GM18858 (cell line): ENCODE data around the gene KLHL21.
"Not testable (repeated sequence)": the region's sequence is repeated elsewhere in the genome, so short reads cannot be mapped to it uniquely, and the experiment has no call there.

Source experiments
- ATAC-seq: cut with Tn5 transposase; IDR thresholded peaks from one replicate; pipeline ENCODE4 v1.9.1; 2021; ENCODE audit not compliant: unreplicated experiment

KLHL21 gene, protein sequence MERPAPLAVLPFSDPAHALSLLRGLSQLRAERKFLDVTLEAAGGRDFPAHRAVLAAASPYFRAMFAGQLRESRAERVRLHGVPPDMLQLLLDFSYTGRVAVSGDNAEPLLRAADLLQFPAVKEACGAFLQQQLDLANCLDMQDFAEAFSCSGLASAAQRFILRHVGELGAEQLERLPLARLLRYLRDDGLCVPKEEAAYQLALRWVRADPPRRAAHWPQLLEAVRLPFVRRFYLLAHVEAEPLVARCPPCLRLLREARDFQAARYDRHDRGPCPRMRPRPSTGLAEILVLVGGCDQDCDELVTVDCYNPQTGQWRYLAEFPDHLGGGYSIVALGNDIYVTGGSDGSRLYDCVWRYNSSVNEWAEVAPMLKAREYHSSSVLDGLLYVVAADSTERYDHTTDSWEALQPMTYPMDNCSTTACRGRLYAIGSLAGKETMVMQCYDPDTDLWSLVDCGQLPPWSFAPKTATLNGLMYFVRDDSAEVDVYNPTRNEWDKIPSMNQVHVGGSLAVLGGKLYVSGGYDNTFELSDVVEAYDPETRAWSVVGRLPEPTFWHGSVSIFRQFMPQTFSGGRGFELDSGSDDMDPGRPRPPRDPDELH

DNA sequence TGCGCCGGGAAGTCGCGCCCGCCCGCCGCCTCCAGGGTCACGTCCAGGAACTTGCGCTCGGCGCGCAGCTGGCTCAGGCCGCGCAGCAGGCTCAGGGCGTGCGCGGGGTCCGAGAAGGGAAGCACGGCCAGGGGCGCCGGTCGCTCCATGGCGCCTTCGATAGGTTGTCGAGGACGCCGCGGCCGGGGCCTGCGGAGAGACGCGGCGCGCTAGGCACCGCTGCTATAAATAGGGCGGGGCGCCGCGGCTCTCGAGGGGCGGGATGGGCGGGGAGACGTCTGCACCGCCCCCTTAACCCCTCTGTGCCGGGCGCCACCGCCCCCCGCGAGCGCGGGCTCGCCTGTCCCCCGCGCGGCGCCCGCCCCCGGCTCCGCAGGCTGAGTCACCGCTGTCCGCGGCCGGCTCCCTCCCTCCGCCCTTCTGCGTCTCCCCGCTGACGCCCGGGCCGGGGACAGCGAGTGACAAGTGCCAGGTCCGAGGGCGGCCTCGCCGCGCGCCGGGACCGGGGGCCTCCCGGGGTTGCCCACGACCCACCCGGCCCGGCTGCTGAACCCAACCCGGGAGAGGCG is at the start of gene KLHL21:
TSS of gene KLHL21 (minus strand) at position 201 of the 569 bp plus-strand sequence. CDS start at position 149, 52 bp downstream.
- peak; percentile 27 for ATAC-seq

DNA sequence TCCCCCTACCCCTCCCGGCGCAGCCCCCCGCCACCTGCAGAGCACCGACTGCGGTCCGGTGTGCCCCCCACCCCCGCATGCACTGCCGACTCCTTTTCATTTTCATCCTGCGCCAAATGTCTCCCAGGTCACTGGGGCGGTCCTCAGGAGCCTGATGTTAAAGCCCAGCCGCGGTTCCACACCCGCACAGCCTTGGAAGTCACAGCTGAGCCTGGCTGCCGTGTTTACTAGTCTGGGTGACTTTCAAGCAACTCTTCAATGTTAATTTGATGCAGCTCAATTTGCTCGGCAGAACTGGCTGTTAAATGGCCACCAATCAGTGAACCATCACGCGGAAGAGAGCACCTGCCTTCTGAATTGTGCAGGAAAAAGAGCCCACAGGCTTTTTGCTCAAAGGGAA is 49.2 kb upstream of the KLHL21 start:
- ATAC-seq = no peak

DNA sequence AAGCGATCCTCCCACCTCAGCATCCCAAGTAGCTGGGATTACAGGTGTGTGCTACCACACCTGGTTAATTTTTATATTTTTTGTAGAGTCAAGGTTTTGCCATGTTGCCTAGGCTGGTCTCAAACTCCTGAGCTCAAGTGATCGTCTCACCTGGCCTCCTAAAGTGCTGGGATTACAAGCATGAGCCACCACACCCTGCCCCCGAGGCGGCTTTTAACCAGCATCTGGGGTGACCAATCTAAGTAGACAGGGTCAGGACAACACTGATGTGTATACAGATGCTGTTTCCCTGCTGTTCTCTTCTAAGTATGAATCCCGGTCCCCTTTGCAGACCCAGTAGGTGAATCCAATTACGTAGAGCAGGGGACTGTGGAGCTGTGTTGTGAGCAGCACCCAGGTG is 45.9 kb upstream of the KLHL21 start:
- no peak for ATAC-seq

DNA sequence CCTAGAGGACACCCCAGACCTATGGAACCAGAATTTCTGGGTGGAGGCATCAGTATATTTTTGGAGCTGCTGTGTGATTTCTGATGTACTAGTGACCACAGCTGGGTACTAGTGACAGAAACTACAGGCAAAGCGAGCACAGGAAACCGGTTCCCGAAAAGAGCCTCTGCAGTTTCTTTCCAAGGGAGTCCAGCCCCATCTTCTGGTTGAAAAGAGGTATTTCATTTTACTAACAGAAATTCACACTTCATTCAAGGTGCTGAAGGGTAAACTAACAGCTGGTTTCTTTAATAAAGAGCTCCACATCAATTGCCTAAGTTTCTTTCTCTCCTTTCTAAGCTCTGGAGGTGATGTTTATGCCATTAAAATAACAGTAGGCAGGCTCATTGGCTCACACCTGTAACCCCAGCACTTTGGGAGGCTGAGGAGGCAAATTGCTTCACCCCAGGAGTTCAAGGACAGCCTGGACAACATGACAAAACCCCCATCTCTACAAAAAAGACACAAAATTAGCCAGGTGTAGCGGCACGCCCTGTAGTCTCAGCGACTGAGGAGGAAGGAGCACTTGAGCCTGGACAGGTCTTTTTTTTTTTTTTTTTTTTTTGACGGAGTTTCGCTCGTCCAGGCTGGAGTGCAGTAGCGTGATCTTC is 44.0 kb upstream of the KLHL21 start:
- no peak for ATAC-seq

DNA sequence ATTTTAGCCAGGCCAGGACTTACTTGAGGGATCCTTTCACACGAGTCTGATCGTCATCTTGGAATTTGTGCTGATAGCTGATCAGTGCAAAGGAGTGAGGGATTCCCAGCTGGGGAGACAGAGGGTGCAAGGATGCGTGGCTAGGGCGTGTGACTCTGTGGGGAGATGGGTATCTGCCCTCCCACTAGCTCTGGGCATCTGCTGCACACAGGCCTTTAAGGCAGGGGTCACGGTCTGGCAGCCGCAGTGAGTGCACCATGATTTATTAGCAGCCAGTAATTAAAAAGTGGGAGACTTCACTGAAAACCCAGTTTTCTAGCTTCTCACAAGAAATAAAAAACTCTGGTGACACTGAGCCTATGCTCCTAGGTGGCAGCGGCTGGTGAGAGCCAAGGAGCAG is 42.3 kb upstream of the KLHL21 start:
- ATAC-seq = no peak

DNA sequence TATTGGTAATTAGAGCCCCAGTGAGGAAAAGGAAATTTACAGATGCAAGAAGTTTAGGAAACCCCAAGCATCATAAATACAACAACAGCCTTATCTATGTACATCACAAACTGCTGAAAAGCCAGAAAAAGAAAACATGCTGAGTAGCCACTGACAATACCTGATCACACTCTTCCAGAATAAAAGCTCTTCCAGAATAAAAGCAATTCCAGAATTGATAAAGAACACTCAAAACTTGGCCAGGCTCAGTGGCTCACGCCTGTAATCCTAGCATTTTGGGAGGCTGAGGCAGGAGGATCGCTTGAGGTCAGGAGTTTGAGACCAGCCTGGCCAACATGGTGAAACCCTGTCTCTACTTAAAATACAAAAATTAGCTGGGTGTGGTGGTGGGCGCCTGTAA is 38.2 kb upstream of the KLHL21 start:
- not testable (repeated sequence) for ATAC-seq

DNA sequence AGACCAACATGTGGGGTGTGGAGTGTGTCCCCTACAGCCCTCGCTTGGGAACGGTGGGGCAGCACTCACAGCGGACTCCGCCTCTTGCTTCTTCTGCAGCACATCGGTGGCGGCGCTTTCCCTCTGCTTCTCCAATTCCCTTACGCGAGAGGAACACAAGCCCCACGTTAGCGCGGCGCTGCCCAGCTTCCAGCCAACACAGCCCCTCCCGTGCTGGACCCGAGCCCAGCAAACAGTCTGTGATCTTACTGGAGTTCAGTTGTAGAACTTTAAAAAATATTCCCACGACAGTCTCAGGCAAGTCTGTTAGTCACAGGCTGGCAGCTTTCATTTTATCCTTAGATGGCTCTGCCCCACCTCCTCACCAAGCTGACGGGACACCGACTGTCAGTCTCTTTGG is 35.6 kb upstream of the KLHL21 start:
- ATAC-seq = no peak

DNA sequence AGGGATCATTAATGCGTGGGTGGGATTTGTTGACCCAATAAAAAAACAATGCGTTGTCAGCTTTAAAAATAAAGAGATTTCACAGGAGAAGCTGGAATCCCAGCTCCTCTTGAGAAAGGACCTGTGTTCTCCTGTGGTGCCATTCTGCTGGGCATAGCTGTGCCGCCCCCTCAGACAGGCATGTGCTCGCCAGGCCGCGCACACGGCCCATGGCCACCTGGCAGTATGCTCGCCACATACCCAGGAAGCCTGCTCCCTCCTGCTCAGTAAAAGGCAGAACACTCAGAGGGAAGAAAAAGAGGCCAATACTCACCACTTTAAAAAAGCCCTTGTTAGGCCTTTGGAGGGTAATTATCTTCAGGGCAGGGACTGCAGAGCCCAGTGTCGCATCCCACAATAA is 35.1 kb upstream of the KLHL21 start:
- no peak for ATAC-seq

DNA sequence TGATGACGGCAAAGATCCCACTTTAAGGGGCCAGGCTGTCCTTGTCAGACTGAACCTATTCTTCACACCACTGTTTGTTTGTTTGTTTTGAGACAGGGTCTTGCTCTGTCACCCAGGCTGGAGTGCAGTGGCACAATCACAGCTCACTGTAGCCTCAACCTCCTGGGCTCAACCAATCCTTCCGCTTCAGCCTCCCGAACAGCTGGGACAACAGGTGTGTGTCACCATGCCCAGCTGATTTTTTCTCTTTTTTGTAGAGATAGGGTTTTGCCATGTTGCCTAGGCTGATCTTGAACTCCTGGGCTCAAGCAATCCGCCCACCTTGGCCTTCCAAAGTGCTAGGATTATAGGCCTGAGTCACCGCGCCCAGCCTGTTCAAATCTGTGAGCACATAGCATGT is 34.1 kb upstream of the KLHL21 start:
- not testable (repeated sequence) for ATAC-seq

DNA sequence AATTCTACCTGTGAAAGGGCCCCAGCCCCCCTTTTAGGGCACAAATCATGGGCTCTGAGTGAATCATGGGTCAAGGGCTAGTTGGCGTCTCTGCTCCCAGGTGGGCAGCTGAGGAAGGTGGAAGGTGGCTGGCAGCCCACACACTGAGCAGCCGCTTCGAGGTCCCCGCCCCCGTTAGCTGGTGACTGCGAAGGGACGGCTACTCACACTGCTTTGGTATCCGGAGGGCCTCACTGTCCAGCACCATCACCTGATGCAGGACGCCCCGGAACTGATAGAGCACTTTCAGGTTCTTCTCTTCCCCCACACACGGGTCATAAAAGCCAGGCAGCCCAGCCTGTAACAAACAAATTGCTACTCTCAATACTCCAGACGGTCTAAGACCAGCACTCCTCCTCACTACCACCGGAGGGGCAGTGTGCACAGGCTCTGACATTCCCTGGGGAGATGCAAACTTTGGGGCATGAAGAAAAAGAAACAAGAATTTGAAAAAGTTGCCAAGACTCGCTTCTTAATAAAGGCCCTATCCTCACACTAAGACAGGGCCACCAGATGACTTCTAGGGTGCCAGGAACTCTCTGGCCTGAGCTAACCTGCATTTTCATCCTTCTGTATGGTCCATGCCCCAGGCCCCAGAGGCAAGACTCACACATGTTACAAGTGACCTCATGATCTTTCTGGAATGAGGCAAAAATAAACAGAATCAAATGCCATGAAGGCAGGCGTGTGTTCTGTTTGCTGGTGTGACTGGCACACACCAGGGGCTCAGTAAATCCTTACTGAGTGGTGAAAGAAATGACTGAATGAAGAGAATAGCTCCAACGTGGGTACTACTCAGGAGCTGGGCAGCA is 33.5 kb upstream of the KLHL21 start:
- no peak for ATAC-seq

DNA sequence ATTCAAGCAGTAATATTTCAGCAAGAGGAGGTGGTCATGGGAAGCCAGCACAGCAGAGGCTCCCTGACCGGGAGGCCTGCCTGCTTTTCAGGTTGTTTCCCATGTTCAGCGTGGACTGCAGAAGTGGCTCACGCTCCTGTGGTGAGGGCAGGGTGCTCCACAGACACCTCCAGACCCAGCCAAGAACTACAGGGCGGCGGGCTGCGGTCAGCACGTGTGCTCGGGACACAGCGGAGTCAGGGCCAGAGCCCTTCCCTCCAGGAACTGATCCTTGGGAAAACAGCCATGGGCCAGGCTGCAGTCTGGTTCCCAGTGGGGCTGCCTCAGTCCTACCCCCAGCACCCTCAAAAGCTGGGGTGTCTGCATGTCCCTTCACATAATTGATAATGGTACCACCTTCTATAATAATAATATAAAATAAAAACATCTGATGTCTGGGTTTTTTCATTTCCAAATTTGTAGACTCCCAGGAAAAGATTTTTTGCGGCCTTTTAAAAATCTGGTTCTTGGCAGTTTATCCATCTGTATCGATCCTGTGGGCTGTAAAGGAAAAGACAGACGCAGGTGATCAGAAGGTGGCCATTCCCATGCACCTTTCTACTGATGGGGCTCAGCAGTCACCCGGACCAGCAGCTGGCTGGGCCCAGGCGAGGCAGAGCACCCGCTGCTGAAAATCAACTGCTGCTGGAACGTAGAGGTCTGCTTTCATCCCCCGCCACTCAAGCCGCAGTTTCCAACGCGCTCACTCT is 32.7 kb upstream of the KLHL21 start:
- no peak for ATAC-seq

DNA sequence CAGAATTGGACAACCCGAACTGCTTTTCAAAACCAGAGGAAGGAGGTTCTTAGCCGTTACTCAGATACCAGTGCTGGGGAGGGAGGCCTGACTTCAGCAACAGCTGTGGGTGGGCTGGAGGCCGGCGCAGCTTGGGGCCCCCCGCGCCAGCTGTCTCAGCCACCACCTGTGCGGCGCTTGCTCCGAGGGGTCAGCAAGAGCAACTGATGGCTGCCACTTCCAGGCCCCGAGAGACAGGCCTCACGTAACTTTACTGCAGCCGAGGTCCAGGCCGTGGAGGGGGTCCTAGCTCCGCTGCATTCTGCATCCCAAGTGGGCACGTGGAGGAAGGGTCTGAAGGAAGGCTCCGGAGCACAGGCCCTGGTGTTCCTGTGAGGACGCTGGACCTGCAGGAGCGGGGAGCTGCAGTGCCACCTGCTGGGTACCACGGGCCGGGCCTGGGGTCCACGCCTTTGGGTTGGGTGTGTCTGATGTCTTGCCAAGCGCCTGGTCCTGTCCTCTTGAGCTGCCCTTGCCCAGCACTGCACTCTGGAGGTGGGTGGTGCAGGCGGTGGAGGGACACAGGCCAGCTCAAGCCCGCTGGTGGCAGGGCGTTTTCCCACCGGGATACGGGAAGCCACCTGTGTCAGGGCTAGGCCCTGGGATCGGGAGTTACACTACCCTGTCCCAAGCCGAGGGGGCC is 31.8 kb upstream of the KLHL21 start:
- ATAC-seq = no peak

DNA sequence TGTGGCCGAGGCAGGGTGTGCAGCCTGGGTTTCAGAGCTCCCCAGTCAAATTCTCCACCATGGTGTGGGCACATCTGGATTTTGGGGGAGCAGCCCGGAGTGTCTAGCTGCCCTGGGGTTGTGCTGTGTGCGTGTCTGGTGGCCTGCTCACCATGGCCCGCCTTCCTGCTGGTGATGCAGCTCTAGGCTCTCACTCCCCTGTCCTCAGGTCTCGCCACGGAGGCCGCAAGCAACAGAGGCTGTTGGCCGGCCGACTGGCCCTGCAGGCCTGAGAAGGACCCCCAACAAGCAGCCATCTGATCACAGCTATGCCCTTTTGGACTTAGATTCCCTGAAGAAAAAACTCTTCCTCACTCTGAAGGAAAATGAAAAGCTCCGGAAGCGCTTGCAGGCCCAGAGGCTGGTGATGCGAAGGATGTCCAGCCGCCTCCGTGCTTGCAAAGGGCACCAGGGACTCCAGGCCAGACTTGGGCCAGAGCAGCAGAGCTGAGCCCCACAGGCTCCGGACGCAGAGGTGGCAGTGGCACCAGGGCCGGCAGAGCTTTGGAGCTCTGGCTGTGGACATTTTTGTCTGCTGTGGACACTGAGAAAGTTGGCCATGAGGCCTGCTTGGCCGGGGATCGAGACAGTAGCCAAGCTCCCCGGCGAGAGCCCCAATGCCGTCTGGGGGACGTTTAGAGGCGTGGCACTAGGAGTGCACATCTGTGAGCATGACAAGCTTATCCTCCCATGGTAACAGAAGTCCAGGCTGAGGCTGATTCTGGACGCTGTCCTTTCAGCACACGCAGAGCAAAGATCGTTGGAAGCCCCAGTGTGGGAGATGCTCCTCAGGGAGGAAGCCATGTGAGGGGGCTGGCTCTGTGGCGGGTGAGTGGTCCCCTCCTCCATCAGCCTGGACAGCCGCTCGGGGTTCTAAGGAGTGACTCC is 30.2 kb upstream of the KLHL21 start:
- ATAC-seq = no peak

DNA sequence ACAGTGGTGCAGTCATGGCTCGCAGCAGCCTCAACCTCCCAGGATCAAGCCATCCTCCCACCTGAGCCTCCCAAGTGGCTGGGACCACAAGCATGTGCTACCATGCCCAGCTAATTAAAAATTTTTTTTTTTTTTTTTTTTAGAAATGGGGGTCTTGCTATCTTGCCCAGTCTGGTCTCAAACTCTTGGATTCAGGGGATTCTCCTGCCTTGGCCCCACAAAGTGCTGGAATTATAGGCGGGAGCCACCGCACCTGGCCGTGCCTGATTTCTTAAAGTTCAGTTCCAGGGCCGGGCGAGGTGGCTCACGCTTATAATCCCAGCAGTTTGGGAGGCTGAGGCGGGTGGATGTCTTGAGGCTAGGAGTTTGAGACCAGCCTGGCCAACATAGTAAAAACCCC is 28.4 kb upstream of the KLHL21 start:
- no peak for ATAC-seq

DNA sequence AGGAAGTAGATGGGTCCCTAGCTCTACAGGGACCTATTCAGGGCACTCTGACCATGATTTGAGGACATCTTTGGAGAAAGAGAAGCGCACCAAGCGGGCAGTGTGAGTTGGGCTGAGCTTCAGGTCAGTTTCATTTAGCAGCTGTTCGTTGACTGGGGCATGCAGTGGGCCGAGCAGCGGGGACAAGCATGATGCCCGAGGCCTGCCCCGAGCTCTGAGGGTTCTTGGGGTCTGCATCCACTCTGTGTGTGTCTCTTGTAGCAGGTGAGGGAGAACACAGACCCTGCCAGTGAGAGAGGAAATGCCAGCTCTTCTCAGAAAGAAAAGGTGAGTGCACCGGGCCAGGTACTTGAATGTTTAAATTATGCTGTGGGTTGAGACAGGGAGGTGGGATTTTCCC is 27.4 kb upstream of the KLHL21 start:
- no peak for ATAC-seq

DNA sequence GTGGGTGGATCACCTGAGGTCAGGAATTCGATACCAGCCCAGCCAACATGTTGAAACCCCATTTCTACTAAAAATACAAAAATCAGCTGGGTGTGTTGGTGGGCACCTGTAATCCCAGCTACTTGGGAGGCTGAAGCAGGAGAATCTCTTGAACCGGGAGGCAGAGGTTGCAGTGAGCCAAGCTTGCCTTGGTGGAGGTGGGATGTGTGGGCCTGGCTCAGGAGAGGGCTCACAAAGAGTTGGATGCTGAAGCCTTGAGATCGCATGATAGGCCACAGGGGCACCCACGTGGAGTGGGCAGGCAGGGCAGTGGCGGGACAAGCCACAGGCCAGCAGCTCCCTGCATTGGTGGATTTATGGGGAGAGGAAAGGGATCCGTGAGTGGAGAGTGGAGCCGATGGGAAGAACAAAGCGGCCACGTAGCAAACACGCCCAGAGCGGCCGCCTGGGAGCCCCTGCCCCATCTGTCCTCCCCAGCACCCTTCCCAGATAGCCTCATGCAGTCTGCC is 26.4 kb upstream of the KLHL21 start:
- no peak for ATAC-seq

DNA sequence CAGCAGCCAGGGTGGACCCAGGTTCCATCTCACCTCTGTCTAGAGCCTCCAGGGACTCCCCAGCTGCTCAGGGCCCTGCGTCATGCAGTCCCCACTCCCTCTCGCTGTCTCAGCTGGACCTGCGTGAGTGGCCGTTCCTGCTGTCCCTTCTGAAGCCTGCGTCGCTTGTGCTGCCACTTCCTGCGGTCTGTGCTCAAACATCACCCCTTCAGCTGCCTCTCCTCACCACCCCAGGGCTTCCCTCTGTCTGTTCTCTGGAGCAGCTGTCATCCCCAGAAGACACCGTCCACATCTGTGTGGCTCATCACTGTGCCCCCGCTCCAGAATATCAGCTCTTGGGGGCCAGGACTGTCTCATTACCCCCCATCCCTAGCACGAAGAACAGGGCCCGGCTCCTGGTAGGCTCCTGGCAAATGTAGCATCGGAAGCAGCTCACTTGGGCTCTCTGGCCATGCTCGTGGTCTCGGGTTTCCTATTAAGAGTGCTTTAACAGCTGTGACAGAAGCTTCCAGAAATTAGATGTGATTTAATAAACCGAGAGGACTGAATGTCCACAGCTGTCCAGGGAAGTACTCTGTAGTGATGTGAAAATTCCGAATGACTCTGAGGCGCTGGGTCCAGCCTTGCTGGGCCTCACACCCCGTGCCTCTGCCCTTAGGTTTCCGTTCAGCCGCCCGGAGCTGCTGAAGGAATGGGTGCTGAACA is 25.3 kb upstream of the KLHL21 start:
- no peak for ATAC-seq

DNA sequence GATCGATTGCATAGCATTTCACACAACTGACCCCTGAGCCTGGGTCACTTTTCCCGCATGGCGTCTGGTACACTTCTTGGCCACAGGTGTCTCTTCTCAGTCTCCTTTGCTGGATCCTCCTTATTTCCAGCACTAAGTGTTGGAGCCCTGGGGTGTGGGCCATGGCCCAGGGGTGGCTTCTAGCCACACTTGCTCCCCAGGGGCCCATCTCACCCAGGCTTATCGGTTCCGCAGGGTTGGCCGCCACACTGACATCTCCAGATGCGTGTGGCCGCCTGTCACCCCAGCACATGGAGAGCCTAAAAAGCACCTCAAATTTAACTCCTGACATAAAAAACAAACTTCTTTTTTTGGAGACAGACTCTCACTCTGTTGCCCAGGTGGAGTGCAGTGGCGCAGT is 24.4 kb upstream of the KLHL21 start:
- ATAC-seq = no peak
